GM12878 (cell line): ENCODE results near the gene AGAP4.
"Not testable (repeated sequence)": the region's sequence is repeated elsewhere in the genome, so short reads cannot be mapped to it uniquely, and the experiment has no call there.

Experiments used
- EP300 ChIP-seq, 2 experiments: fragments of 150-350 bp in 1 of 2; IDR thresholded peaks; 2 replicates each; pipeline ENCODE4 v1.6.1; 2011 to 2012; ENCODE audit warnings: low read depth in 2 of 2, low read length in 2 of 2, borderline replicate concordance in 1 of 2, improper control_type of control experiment in 1 of 2, inconsistent platforms in 1 of 2; ENCODE audit not compliant: control insufficient read depth in 1 of 2
- IRF3 ChIP-seq: fragments of 450-650 bp; IDR thresholded peaks from 2 replicates; pipeline ENCODE4 v1.6.1; 2014; ENCODE audit warnings: mild to moderate bottlenecking
- POLR2AphosphoS5 ChIP-seq: IDR thresholded peaks from 2 replicates; pipeline ENCODE4 v1.6.1; 2011; ENCODE audit warnings: mild to moderate bottlenecking, low read length, inconsistent platforms
- TF ChIP-seq, protein P1 (sequence below): IDR thresholded peaks from 2 replicates; pipeline ENCODE4 v1.6.1; 2012; ENCODE audit warnings: low read depth, low read length, improper control_type of control experiment

GRCh38 chr10:45857931-45858330 lies 10.6 kb upstream of the AGAP4 start:
- not testable (repeated sequence) for TF ChIP-seq IRF3; POLR2AphosphoS5; EP300 (IDR thresholded peaks at IDR 0.05; ENCODE audit: borderline replicate concordance in 1 of 2, control insufficient read depth in 1 of 2, low read depth in 2 of 2, low read length in 2 of 2)
- TF ChIP-seq, protein P1, sequence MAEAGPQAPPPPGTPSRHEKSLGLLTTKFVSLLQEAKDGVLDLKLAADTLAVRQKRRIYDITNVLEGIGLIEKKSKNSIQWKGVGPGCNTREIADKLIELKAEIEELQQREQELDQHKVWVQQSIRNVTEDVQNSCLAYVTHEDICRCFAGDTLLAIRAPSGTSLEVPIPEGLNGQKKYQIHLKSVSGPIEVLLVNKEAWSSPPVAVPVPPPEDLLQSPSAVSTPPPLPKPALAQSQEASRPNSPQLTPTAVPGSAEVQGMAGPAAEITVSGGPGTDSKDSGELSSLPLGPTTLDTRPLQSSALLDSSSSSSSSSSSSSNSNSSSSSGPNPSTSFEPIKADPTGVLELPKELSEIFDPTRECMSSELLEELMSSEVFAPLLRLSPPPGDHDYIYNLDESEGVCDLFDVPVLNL: not testable (repeated sequence)
